HG03066 (cell line): Measurements from ENCODE around the gene LCN1.

Experiments used
- ATAC-seq: cut with Tn5 transposase; IDR thresholded peaks from one replicate; pipeline ENCODE4 v1.9.1; 2021; ENCODE audit warnings: low read depth; ENCODE audit not compliant: unreplicated experiment

LCN1 gene

GRCh38 chr9:135565636-135566035 is 44.4 kb downstream of the LCN1 start:
- ATAC-seq: no peak

- ATAC-seq: no peak
Measured at GRCh38 chr9:135566552-135566951, 45.3 kb downstream of the LCN1 start.

DNA sequence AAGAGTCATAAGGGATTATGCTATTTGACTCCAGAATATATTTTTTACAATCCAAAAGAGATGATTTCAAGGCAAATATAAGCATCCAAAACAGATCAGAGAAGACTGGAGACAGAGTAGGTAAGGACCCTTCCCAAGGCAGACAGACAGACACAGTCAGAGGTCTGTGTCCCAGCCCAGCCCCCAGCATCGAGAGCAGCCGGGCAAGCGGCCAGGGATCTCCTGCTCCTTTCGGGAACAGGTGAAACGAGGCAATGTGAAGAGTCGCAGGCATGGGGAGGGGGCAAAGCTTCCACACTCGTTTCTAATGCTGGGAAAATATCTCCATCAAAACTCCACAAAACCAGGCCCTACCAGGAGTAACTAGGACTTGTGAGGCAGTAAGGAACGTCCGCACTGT is 46.1 kb downstream of the LCN1 start:
- no peak for ATAC-seq

GRCh38 chr9:135568026-135568425 is 46.8 kb downstream of the LCN1 start:
- no peak for ATAC-seq

- no peak for ATAC-seq
Measured at GRCh38 chr9:135570456-135570855, 49.2 kb downstream of the LCN1 start.

DNA sequence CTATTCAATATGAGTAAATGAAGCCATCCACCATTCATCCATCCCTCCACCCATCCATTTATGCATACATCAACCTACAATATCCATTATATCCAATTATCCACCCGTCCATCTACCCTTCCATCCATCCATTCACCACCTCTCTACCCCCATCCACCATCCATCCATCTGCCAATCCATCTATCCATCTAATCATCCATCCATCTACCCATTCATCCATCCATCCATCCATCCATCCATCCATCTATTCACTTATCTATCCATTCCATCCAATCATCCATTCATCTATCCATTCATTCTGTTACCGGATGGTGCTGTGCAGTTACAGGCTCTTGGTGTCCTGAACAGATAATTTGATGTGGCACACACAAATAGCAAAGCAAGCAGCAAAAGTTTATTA is 51.0 kb downstream of the LCN1 start:
- no peak for ATAC-seq

DNA sequence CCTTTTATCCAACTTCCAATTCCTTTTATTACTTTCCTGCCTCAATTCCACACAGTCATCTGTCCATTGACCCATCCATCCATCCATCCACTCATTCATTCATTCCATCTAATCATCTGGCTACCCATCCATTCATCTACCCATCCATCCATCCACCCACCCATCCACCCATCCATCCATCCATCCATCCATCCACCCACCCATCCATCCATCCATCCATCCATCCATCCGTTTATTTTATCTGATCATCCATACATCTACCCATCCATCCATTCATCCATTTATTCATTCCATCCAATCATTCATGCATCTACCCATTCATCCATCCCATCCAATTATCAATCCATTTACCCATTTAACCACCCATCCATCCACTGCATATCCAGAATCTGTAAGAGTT is 51.9 kb downstream of the LCN1 start:
- ATAC-seq: no peak

- ATAC-seq: no peak
Measured at GRCh38 chr9:135574331-135574730, 53.1 kb downstream of the LCN1 start.

DNA sequence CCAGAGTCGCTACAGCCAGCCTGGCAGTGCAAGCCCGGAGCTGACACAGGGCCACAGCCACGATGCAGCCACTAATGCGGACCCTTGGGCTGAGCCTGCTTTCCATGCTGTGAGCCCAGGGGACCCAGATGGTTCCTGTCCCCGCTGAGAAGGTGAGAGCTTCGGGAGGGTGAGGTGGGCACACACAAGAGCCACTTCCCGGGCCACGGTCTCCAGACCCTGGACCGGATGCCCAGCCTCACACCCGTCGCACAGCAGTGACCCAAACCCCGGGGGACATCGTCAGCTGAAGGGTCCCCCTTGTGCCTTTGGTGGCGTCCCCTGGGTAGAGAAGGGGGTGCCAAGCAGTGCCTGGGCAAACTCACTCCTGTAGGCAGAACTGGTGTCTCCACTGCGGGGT is 53.7 kb downstream of the LCN1 start:
- no peak for ATAC-seq
